ENCODE measurements around the gene PPFIBP2. TPM values are rescaled to one million over a fixed set of nuclear protein-coding genes. Genes with fewer than 3 reads are reported as not detected.
A peak's percentile ranks its signal among the peaks of the same experiment; 100 is the strongest.

PPFIBP2 gene
- total RNA-seq, 6 donors from 2014 or later = 10.6 to 63.9 (median 36.7) TPM

- Histone ChIP-seq H3K27me3 (no peaks in the 10 kb centered on the region), H3K4me3 (no peak overlapping the region), H3K36me3 (no peaks in the 10 kb centered on the region), H3K27ac (peak overlapping the region in 2 of 4 donors; percentile 34 to 57), H3K4me1 (peaks cover 7 to 43% (median 25%) of the 10 kb centered on the region in 4 donors), H3K9me3 (no peaks in the 10 kb centered on the region)
- DNase-seq (no peak), ATAC-seq (ENCODE audit: low FRiP score in 2 of 2) (peak in 1 of 2 donors; percentile 44)
- TF ChIP-seq EP300 (IDR thresholded peaks at IDR 0.05) (no peak), POLR2AphosphoS5 (IDR thresholded peaks at IDR 0.05) (no peak), POLR2A (IDR thresholded peaks at IDR 0.05) (no peak), CTCF (IDR thresholded peaks at IDR 0.05) (no peak)
- 43 to 65% methylated on average over 1 of the region's 1 CpG for WGBS, 2 donors
Observed at GRCh38 chr11:7591987-7592386, 78.2 kb downstream of the PPFIBP2 start.

GRCh38 chr11:7592711-7593110 lies 78.9 kb downstream of the PPFIBP2 start:
- DNase-seq (peak in 1 of 2 donors; percentile 75), ATAC-seq (ENCODE audit: low FRiP score in 2 of 2) (peak; percentile 70 to 77)
- TF ChIP-seq EP300 (IDR thresholded peaks at IDR 0.05) (peak in 1 of 4 donors; percentile 81), POLR2AphosphoS5 (IDR thresholded peaks at IDR 0.05) (peak in 1 of 2 donors; percentile 30), CTCF (IDR thresholded peaks at IDR 0.05) (no peak), POLR2A (IDR thresholded peaks at IDR 0.05) (no peak)
- H3K4me3 ChIP-seq = no peak overlapping the region
- 76 to 77% methylated on average over 3 of the region's 3 CpGs for WGBS, 2 donors
- peaks cover 7 to 43% (median 28%) of the 10 kb centered on the region in 4 donors for H3K4me1 ChIP-seq
- H3K27ac ChIP-seq = peak overlapping the region in 3 of 4 donors; percentile 34 to 57 (median 57)
- no peaks in the 10 kb centered on the region for H3K9me3 ChIP-seq
- peaks cover 0 to 6% (median 0%) of the 10 kb centered on the region in 4 donors for H3K36me3 ChIP-seq
- no peaks in the 10 kb centered on the region for H3K27me3 ChIP-seq

- H3K27ac ChIP-seq = peak overlapping the region in 3 of 4 donors; percentile 12 to 57 (median 57)
- peaks cover 7 to 43% (median 28%) of the 10 kb centered on the region in 4 donors for H3K4me1 ChIP-seq
- ATAC-seq (ENCODE audit: low FRiP score in 2 of 2) (no peak), DNase-seq (no peak)
- no peaks in the 10 kb centered on the region for H3K27me3 ChIP-seq
- no peak overlapping the region for H3K4me3 ChIP-seq
- TF ChIP-seq POLR2AphosphoS5 (IDR thresholded peaks at IDR 0.05) (no peak), EP300 (IDR thresholded peaks at IDR 0.05) (no peak), POLR2A (IDR thresholded peaks at IDR 0.05) (no peak), CTCF (IDR thresholded peaks at IDR 0.05) (no peak)
- 96 to 98% methylated on average over 3 of the region's 3 CpGs for WGBS, 2 donors
- H3K36me3 ChIP-seq = peaks cover 0 to 6% (median 0%) of the 10 kb centered on the region in 4 donors
- H3K9me3 ChIP-seq = no peaks in the 10 kb centered on the region
Observed at GRCh38 chr11:7593481-7593880, 79.7 kb downstream of the PPFIBP2 start.

GRCh38 chr11:7595016-7595866 lies 81.4 kb downstream of the PPFIBP2 start:
- 80 to 81% methylated on average over 1 of the region's 1 CpG for WGBS, 2 donors
- Histone ChIP-seq H3K9me3 (no peaks in the 10 kb centered on the region), H3K36me3 (peaks cover 0 to 6% (median 0%) of the 10 kb centered on the region in 4 donors), H3K4me3 (no peak overlapping the region), H3K27me3 (no peaks in the 10 kb centered on the region), H3K27ac (no peak overlapping the region), H3K4me1 (peaks cover 11 to 49% (median 29%) of the 10 kb centered on the region in 4 donors)
- no peak for TF ChIP-seq EP300 (IDR thresholded peaks at IDR 0.05)
- no peak for TF ChIP-seq POLR2AphosphoS5 (IDR thresholded peaks at IDR 0.05)
- TF ChIP-seq POLR2A (IDR thresholded peaks at IDR 0.05) = no peak
- TF ChIP-seq CTCF (IDR thresholded peaks at IDR 0.05) = no peak
- DNase-seq (peak in 1 of 2 donors; percentile 48), ATAC-seq (ENCODE audit: low FRiP score in 2 of 2) (peak in 1 of 2 donors; percentile 67)
